NCI-H748 (cell line): ENCODE measurements around the gene GFY.

Source experiments
- DNase-seq: peaks from one replicate; lab custom pipeline; 2025; ENCODE audit not compliant: unreplicated experiment; lab: John Stamatoyannopoulos, UW

The GFY gene

GRCh38 chr19:49408816-49409440, 16.3 kb upstream of the GFY start:
- no peak for DNase-seq

GRCh38 chr19:49409441-49410029, 15.7 kb upstream of the GFY start:
- DNase-seq: peak; percentile 21

GRCh38 chr19:49411681-49412326, 13.4 kb upstream of the GFY start:
- no peak for DNase-seq

GRCh38 chr19:49413348-49413747, 11.8 kb upstream of the GFY start:
- no peak for DNase-seq

GRCh38 chr19:49414256-49414655, 10.9 kb upstream of the GFY start:
- DNase-seq: no peak

GRCh38 chr19:49415102-49415809, 9.9 kb upstream of the GFY start:
- no peak for DNase-seq

- DNase-seq: no peak
These were observed 9.4 kb upstream of the GFY start for GRCh38 chr19:49415810-49416200.

- no peak for DNase-seq
These were observed 8.1 kb upstream of the GFY start for GRCh38 chr19:49417088-49417487.

GRCh38 chr19:49418511-49418910, 6.7 kb upstream of the GFY start:
- DNase-seq: no peak

GRCh38 chr19:49419173-49419572, 6.0 kb upstream of the GFY start:
- DNase-seq: no peak

GRCh38 chr19:49420227-49420626, 5.0 kb upstream of the GFY start:
- DNase-seq: no peak

GRCh38 chr19:49421039-49421877, 3.9 kb upstream of the GFY start:
- DNase-seq: peak; percentile 100

GRCh38 chr19:49421878-49422202, 3.3 kb upstream of the GFY start:
- no peak for DNase-seq

GRCh38 chr19:49422407-49423070, 2.6 kb upstream of the GFY start:
- peak; percentile 64 for DNase-seq

GRCh38 chr19:49423071-49423984, 1.9 kb upstream of the GFY start, which contains the start of gene PTH2:
Gene PTH2 (minus strand): TSS chr19:49423441. CDS start chr19:49423339, 102 bp downstream.
- no peak for DNase-seq

GRCh38 chr19:49423985-49424303, 1.2 kb upstream of the GFY start:
- DNase-seq: no peak

GRCh38 chr19:49425922-49426592, 869 bp downstream of the GFY start:
- DNase-seq: peak; percentile 43

- no peak for DNase-seq
These were observed 2.2 kb downstream of the GFY start for GRCh38 chr19:49427339-49427738.

- DNase-seq: peak; percentile 68
These were observed 2.8 kb downstream of the GFY start for GRCh38 chr19:49427855-49428546.
